Endothelial cell of umbilical vein (primary cell): Measurements from ENCODE around the gene ATXN3L. TPM values are rescaled to one million over a fixed set of nuclear protein-coding genes. Genes with fewer than 3 reads are reported as not detected.

ENCODE experiments used
- BruUV-seq: library from RNA; stranded (reverse); fragments of 400-500 nt; replicated peaks from 2 replicates; lab custom pipeline; 2021; lab: Mats Ljungman, UMichigan
- CTCF ChIA-PET: fragments of 300-600, 350-600 bp; sonication (Branson Sonifier 250); formaldehyde crosslinking; loops from one replicate; lab custom pipeline; 2021; ENCODE audit warnings: antibody characterized with exemption, inconsistent platforms; lab: Charles Lee
- POLR2A ChIA-PET: fragments of 300-600, 350-600 bp; sonication (Branson Sonifier 250); formaldehyde crosslinking; loops from one replicate; lab custom pipeline; 2021; ENCODE audit warnings: antibody characterized with exemption, inconsistent platforms; lab: Charles Lee
- DNase-seq: peaks from one replicate; pipeline ENCODE4 v3.0.0-alpha.2; 2011; ENCODE audit warnings: low read depth, low spot score
- FAIRE-seq: peaks from 2 replicates; lab custom pipeline; 2011; peaks lifted over from hg19 to GRCh38; lab: Jason Lieb, UNC
- H2AFZ ChIP-seq: 2 replicates; pipeline ENCODE4 v1.6.0; 2012; ENCODE audit warnings: low read depth, low read length, control low read depth, inconsistent platforms
- H3K27ac ChIP-seq: 2 replicates; pipeline ENCODE4 v1.5.1; 2011; ENCODE audit warnings: low read depth, mild to moderate bottlenecking, control low read depth, low read length, moderate library complexity; ENCODE audit not compliant: insufficient read depth
- H3K27me3 ChIP-seq, 2 experiments: 2 replicates each; pipeline versions ENCODE4 v1.6.0 to v1.6.1; 2011; ENCODE audit warnings: low read length in 2 of 2, mixed read lengths in 1 of 2; ENCODE audit not compliant: control insufficient read depth in 2 of 2, insufficient read depth in 2 of 2
- H3K36me3 ChIP-seq, 2 experiments: 2 replicates in 1 of 2; 3 replicates in 1 of 2; pipeline ENCODE4 v1.5.1; 2011; ENCODE audit warnings: low read length in 2 of 2, mild to moderate bottlenecking in 1 of 2, moderate library complexity in 1 of 2; ENCODE audit not compliant: control insufficient read depth in 2 of 2, insufficient read depth in 2 of 2; ENCODE audit errors: extremely low read depth in 1 of 2
- H3K4me1 ChIP-seq: 3 replicates; pipeline ENCODE4 v1.5.1; 2011; ENCODE audit warnings: mild to moderate bottlenecking, low read length; ENCODE audit not compliant: control insufficient read depth, insufficient read depth; ENCODE audit errors: extremely low read depth
- H3K4me2 ChIP-seq: 2 replicates; pipeline ENCODE4 v1.6.1; 2011; ENCODE audit warnings: low read length, control low read depth, mixed read lengths; ENCODE audit not compliant: insufficient read depth
- H3K4me3 ChIP-seq, 3 experiments: fragments of 200-600 bp in 1 of 3; sonication (generic), shearing (Covaris generic) in 1 of 3; replicated peaks in 1 of 3; 2 replicates each; pipeline ENCODE4 v1.5.1; 2011 to 2016; ENCODE audit warnings: control low read depth in 3 of 3, low read length in 3 of 3, mild to moderate bottlenecking in 2 of 3, inconsistent platforms in 1 of 3, low read depth in 1 of 3, moderate library complexity in 1 of 3; ENCODE audit not compliant: insufficient read depth in 1 of 3
- H3K79me2 ChIP-seq: 2 replicates; pipeline ENCODE4 v1.6.0; 2012; ENCODE audit warnings: low read length, inconsistent platforms; ENCODE audit not compliant: control insufficient read depth, insufficient read depth
- H3K9ac ChIP-seq: replicated peaks from 2 replicates; pipeline ENCODE3; 2011; ENCODE audit warnings: low read length, control low read depth; ENCODE audit not compliant: insufficient read depth; ENCODE audit errors: extremely low read depth
- H3K9me1 ChIP-seq: replicated peaks from 3 replicates; pipeline ENCODE4 v1.6.0; 2011; ENCODE audit warnings: mild to moderate bottlenecking, low read length; ENCODE audit not compliant: control insufficient read depth, insufficient read depth; ENCODE audit errors: extremely low read depth
- H3K9me3 ChIP-seq: replicated peaks from 2 replicates; pipeline ENCODE4 v1.5.1; 2012; ENCODE audit warnings: low read length, inconsistent platforms; ENCODE audit not compliant: control insufficient read depth, insufficient read depth
- H4K20me1 ChIP-seq: replicated peaks from 2 replicates; pipeline ENCODE3; 2011; ENCODE audit warnings: mild to moderate bottlenecking, low read length; ENCODE audit not compliant: control insufficient read depth, insufficient read depth; ENCODE audit errors: extremely low read depth
- CTCF ChIP-seq, 2 donors: IDR thresholded peaks; 1 replicate in 1 of 2; 2 replicates in 1 of 2; pipeline ENCODE4 v1.5.1; 2011; ENCODE audit warnings: low read length in 2 of 2, mild to moderate bottlenecking in 2 of 2, moderate library complexity in 2 of 2, control low read depth in 1 of 2, inconsistent platforms in 1 of 2, low read depth in 1 of 2; ENCODE audit not compliant: insufficient read depth in 1 of 2; ENCODE audit errors: extremely low read depth in 1 of 2
- EZH2 ChIP-seq: IDR thresholded peaks from 2 replicates; pipeline ENCODE4 v1.6.1; 2012; ENCODE audit warnings: borderline replicate concordance, low read depth, mild to moderate bottlenecking, moderate library complexity, low read length, inconsistent platforms; ENCODE audit not compliant: severe bottlenecking
- FOS ChIP-seq: IDR thresholded peaks from 2 replicates; pipeline ENCODE4 v1.6.1; 2011; ENCODE audit warnings: mild to moderate bottlenecking, low read length, moderate library complexity, borderline replicate concordance; ENCODE audit not compliant: insufficient read depth
- GATA2 ChIP-seq: IDR thresholded peaks from 2 replicates; pipeline ENCODE4 v1.7.0; 2011; ENCODE audit warnings: low read depth, mild to moderate bottlenecking, moderate library complexity, mixed read lengths, low read length; ENCODE audit not compliant: insufficient read length, insufficient read depth
- JUN ChIP-seq: IDR thresholded peaks from 2 replicates; pipeline ENCODE4 v1.6.1; 2011; ENCODE audit warnings: borderline replicate concordance, low read depth; ENCODE audit not compliant: insufficient read length, insufficient read depth
- MAX ChIP-seq: IDR thresholded peaks from 2 replicates; pipeline ENCODE4 v1.6.1; 2011; ENCODE audit not compliant: insufficient read depth, insufficient read length
- MYC ChIP-seq: IDR thresholded peaks from one replicate; pipeline ENCODE4 v1.6.1; 2011; ENCODE audit warnings: mild to moderate bottlenecking, low read depth, low read length
- POLR2A ChIP-seq: IDR thresholded peaks from 2 replicates; pipeline ENCODE4 v1.6.1; 2012; ENCODE audit warnings: low read depth, mild to moderate bottlenecking, control low read depth, low read length
- POLR2AphosphoS5 ChIP-seq: IDR thresholded peaks from 2 replicates; pipeline ENCODE4 v1.6.1; 2012; ENCODE audit warnings: low read depth, mild to moderate bottlenecking, control low read depth, low read length, moderate library complexity; ENCODE audit not compliant: insufficient read depth
- dilution Hi-C: fragments of 300-500 bp; cut with MboI; formaldehyde crosslinking; loops from one replicate; pipeline ENCODE4 v1.15.0; 2019; ENCODE audit warnings: low sequenced_read_pairs; ENCODE audit not compliant: extremely low pct_ligation_motif_present
- intact Hi-C: fragments of 100-400 bp; cut with micrococcal nuclease; formaldehyde crosslinking; loops from one replicate; pipeline ENCODE4 v1.10.0; 2022
- polyA plus RNA-seq, 4 experiments: library from polyadenylated mRNA; depleted of rRNA in 3 of 4; stranded (reverse) in 3 of 4; unstranded in 1 of 4; fragments of >200 nt; gene quantifications; 2 replicates each; pipeline versions ENCODE4 v1.2.1 to v1.2.3, GENCODE V29; 2011 to 2012; ENCODE audit warnings: missing spikeins in 1 of 4
- total RNA-seq: library from RNA; stranded (reverse); gene quantifications from 2 replicates; pipeline ENCODE4 v1.2.3, GENCODE V29; 2021

Gene ATXN3L
- total and polyA plus RNA-seq, 2 donors (not counting 3 experiments of a cell fraction or from before 2014, with no cell fraction given): not detected

- ChIA-PET POLR2A (no interaction called here), CTCF (no interaction called here)
- FAIRE-seq (no peak), DNase-seq (no peak)
- Histone ChIP-seq H3K36me3 (no peaks in the 10 kb centered on the region), H2AFZ (no peak overlapping the region), H3K4me1 (no peaks in the 10 kb centered on the region), H3K9me1 (no peaks in the 10 kb centered on the region), H3K9me3 (no peaks in the 10 kb centered on the region), H3K27ac (no peak overlapping the region), H3K27me3 (no peaks in the 10 kb centered on the region), H3K9ac (no peak overlapping the region), H3K4me2 (no peak overlapping the region), H3K79me2 (no peaks in the 10 kb centered on the region), H4K20me1 (no peaks in the 10 kb centered on the region), H3K4me3 (no peak overlapping the region)
- TF ChIP-seq MAX (no peak), GATA2 (no peak), JUN (no peak), MYC (no peak), POLR2A (no peak), POLR2AphosphoS5 (no peak), EZH2 (no peak), CTCF (IDR thresholded peaks at IDR 0.05; ENCODE audit: extremely low read depth in 1 of 2, insufficient read depth in 1 of 2, low read depth in 1 of 2, low read length in 2 of 2) (no peak), FOS (no peak)
- dilution Hi-C loops: no loop called here
- BruUV-seq: no TSS peak
- intact Hi-C loops: no loop called here
Observed at GRCh38 chrX:13334491-13334890, 14.6 kb upstream of the ATXN3L start.
